MM.1S (cell line): ENCODE results near the gene MYD88.

ENCODE experiments used
- DNase-seq: peaks from one replicate; pipeline ENCODE4 v3.0.0-alpha.2; 2015
- H2AFZ ChIP-seq: fragments of 300-600 bp; sonication (generic); 2 replicates; pipeline ENCODE4 v1.6.0; 2016; ENCODE audit warnings: antibody characterized with exemption, low read length
- H3F3A ChIP-seq: fragments of 300-600 bp; sonication (generic); 2 replicates; pipeline ENCODE4 v1.6.1; 2016; ENCODE audit warnings: mild to moderate bottlenecking, antibody characterized with exemption, low read length, moderate library complexity, mixed read lengths; ENCODE audit not compliant: insufficient read depth
- H3K27ac ChIP-seq: fragments of 300-600 bp; sonication (generic); 2 replicates; pipeline ENCODE4 v1.5.1; 2016; ENCODE audit warnings: mild to moderate bottlenecking, low read length
- H3K27me3 ChIP-seq: fragments of 300-600 bp; sonication (generic); replicated peaks from 2 replicates; pipeline ENCODE4 v1.6.0; 2016; ENCODE audit warnings: low read length; ENCODE audit not compliant: insufficient read depth
- H3K36me3 ChIP-seq: fragments of 300-600 bp; sonication (generic); replicated peaks from 2 replicates; pipeline ENCODE4 v1.6.1; 2016; ENCODE audit warnings: mild to moderate bottlenecking, low read length, mixed read lengths; ENCODE audit not compliant: insufficient read depth
- H3K4me1 ChIP-seq: fragments of 300-600 bp; sonication (generic); 2 replicates; pipeline ENCODE4 v1.6.1; 2016; ENCODE audit warnings: low read length, mixed read lengths
- H3K4me2 ChIP-seq: fragments of 300-600 bp; sonication (generic); 2 replicates; pipeline ENCODE4 v1.6.0; 2016; ENCODE audit warnings: low read depth, low read length
- H3K4me3 ChIP-seq: fragments of 300-600 bp; sonication (generic); 2 replicates; pipeline ENCODE4 v1.5.1; 2016; ENCODE audit warnings: low read length, mixed read lengths
- H3K79me2 ChIP-seq: fragments of 300-600 bp; sonication (generic); 2 replicates; pipeline ENCODE4 v1.6.1; 2016; ENCODE audit warnings: mixed run types, low read length, mixed read lengths
- H3K9ac ChIP-seq: fragments of 300-600 bp; sonication (generic); 2 replicates; pipeline ENCODE4 v1.6.1; 2016; ENCODE audit warnings: low read length, mixed read lengths
- H3K9me2 ChIP-seq: fragments of 300-600 bp; sonication (generic); replicated peaks from 2 replicates; pipeline ENCODE4 v1.6.1; 2016; ENCODE audit warnings: mild to moderate bottlenecking, low read length, mixed read lengths; ENCODE audit not compliant: insufficient read depth
- H3K9me3 ChIP-seq: fragments of 300-600 bp; sonication (generic); replicated peaks from 2 replicates; pipeline ENCODE4 v1.6.1; 2016; ENCODE audit warnings: mild to moderate bottlenecking, low read length, mixed read lengths; ENCODE audit not compliant: insufficient read depth
- H4K20me1 ChIP-seq: fragments of 300-600 bp; sonication (generic); 2 replicates; pipeline ENCODE4 v1.6.1; 2016; ENCODE audit warnings: mild to moderate bottlenecking, low read length, moderate library complexity, mixed read lengths; ENCODE audit not compliant: insufficient read depth
- CTCF ChIP-seq: fragments of 300-600 bp; sonication (generic); IDR thresholded peaks from 2 replicates; pipeline ENCODE4 v1.5.1; 2016; ENCODE audit warnings: antibody characterized with exemption, low read length, mixed read lengths
- EZH2 ChIP-seq: fragments of 300-600 bp; sonication (generic); optimal IDR thresholded peaks from 2 replicates; pipeline ENCODE3; 2017; ENCODE audit warnings: low read depth, mild to moderate bottlenecking, antibody characterized with exemption, low read length, mixed read lengths
- EZH2phosphoT487 ChIP-seq: fragments of 300-600 bp; sonication (generic); IDR thresholded peaks from 2 replicates; pipeline ENCODE4 v1.6.1; 2018; ENCODE audit warnings: antibody characterized with exemption, low read length

The MYD88 gene

GRCh38 chr3:38165722-38166387 is 27.4 kb downstream of the MYD88 start:
- peak overlapping the region; percentile 91 for H3K9ac ChIP-seq
- H3K79me2 ChIP-seq: peaks cover 53% of the 10 kb centered on the region
- H3K4me2 ChIP-seq: peak overlapping the region; percentile 65
- peak overlapping the region; percentile 74 for H2AFZ ChIP-seq
- TF ChIP-seq CTCF: no peak
- TF ChIP-seq EZH2phosphoT487: no peak
- no peak for TF ChIP-seq EZH2
- H3K4me1 ChIP-seq: no peaks in the 10 kb centered on the region
- H3K9me2 ChIP-seq: no peaks in the 10 kb centered on the region
- no peaks in the 10 kb centered on the region for H4K20me1 ChIP-seq
- no peaks in the 10 kb centered on the region for H3K27me3 ChIP-seq
- H3F3A ChIP-seq: peaks cover 6% of the 10 kb centered on the region
- H3K27ac ChIP-seq: peak overlapping the region; percentile 91; the same call in 1 of the 2 replicates
- no peaks in the 10 kb centered on the region for H3K9me3 ChIP-seq
- no peaks in the 10 kb centered on the region for H3K36me3 ChIP-seq
- peak overlapping the region; percentile 87 for H3K4me3 ChIP-seq
- DNase-seq: no peak

GRCh38 chr3:38167591-38167990 is 29.1 kb downstream of the MYD88 start:
- H3K4me1 ChIP-seq: no peaks in the 10 kb centered on the region
- no peak for DNase-seq
- H3K4me3 ChIP-seq: no peak overlapping the region
- H3K9me3 ChIP-seq: no peaks in the 10 kb centered on the region
- peaks cover 70% of the 10 kb centered on the region for H3K79me2 ChIP-seq
- no peak overlapping the region for H3K9ac ChIP-seq
- no peak overlapping the region for H3K4me2 ChIP-seq
- no peak overlapping the region for H3K27ac ChIP-seq
- H3K27me3 ChIP-seq: no peaks in the 10 kb centered on the region
- no peak for TF ChIP-seq EZH2
- H3K36me3 ChIP-seq: no peaks in the 10 kb centered on the region
- no peaks in the 10 kb centered on the region for H3K9me2 ChIP-seq
- no peaks in the 10 kb centered on the region for H4K20me1 ChIP-seq
- peaks cover 6% of the 10 kb centered on the region for H3F3A ChIP-seq
- no peak overlapping the region for H2AFZ ChIP-seq

GRCh38 chr3:38168151-38169026 is 29.9 kb downstream of the MYD88 start:
- no peaks in the 10 kb centered on the region for H3K27me3 ChIP-seq
- no peak overlapping the region for H2AFZ ChIP-seq
- H3K79me2 ChIP-seq: peaks cover 78% of the 10 kb centered on the region
- DNase-seq: no peak
- no peaks in the 10 kb centered on the region for H3K36me3 ChIP-seq
- no peaks in the 10 kb centered on the region for H4K20me1 ChIP-seq
- H3K9me2 ChIP-seq: no peaks in the 10 kb centered on the region
- no peak overlapping the region for H3K4me2 ChIP-seq
- no peak overlapping the region for H3K4me3 ChIP-seq
- H3K9ac ChIP-seq: no peak overlapping the region
- no peak overlapping the region for H3K27ac ChIP-seq
- no peaks in the 10 kb centered on the region for H3K9me3 ChIP-seq
- H3K4me1 ChIP-seq: no peaks in the 10 kb centered on the region
- H3F3A ChIP-seq: peaks cover 6% of the 10 kb centered on the region
- TF ChIP-seq EZH2 (no peak), EZH2phosphoT487 (no peak), CTCF (no peak)

- H3K27ac ChIP-seq: no peak overlapping the region
- no peaks in the 10 kb centered on the region for H3K4me1 ChIP-seq
- no peaks in the 10 kb centered on the region for H3K27me3 ChIP-seq
- H3K9me3 ChIP-seq: no peaks in the 10 kb centered on the region
- no peaks in the 10 kb centered on the region for H4K20me1 ChIP-seq
- no peak overlapping the region for H3K4me3 ChIP-seq
- no peak for DNase-seq
- H3K9me2 ChIP-seq: no peaks in the 10 kb centered on the region
- no peaks in the 10 kb centered on the region for H3K36me3 ChIP-seq
- no peak overlapping the region for H2AFZ ChIP-seq
- H3K4me2 ChIP-seq: no peak overlapping the region
- H3K79me2 ChIP-seq: peaks cover 84% of the 10 kb centered on the region
- H3F3A ChIP-seq: 0 out of 2 replicates have a peak, but pooled peaks cover 1% of the 10 kb centered on the region
- TF ChIP-seq CTCF (no peak), EZH2 (no peak), EZH2phosphoT487 (no peak)
- H3K9ac ChIP-seq: no peak overlapping the region
These were observed 30.5 kb downstream of the MYD88 start for GRCh38 chr3:38169027-38169317.
